ENCODE measurements around the gene NKX2-4. TPM values are rescaled to one million over a fixed set of nuclear protein-coding genes. Genes with fewer than 3 reads are reported as not detected.
A peak's percentile ranks its signal among the peaks of the same experiment; 100 is the strongest.

Gene NKX2-4
- total and polyA plus RNA-seq, 2 of the 4 experiments (the other 2 are of a cell fraction) = not detected

GRCh38 chr20:21356386-21356785 is 40.9 kb downstream of the NKX2-4 start:
- Histone ChIP-seq H2BK5ac (ENCODE audit: low read depth, low read length, poor library complexity, severe bottlenecking) (no peak overlapping the region), H2AK9ac (replicated peaks; ENCODE audit: low read depth, low read length, poor library complexity) (no peak overlapping the region), H4K8ac (ENCODE audit: low read depth in 2 of 2, low read length in 2 of 2) (no peak overlapping the region), H3K27me3 (ENCODE audit: control insufficient read depth, insufficient read depth, low read length) (no peaks in the 10 kb centered on the region), H3K9ac (ENCODE audit: low read depth, low read length) (no peak overlapping the region), H3K23ac (ENCODE audit: low read depth, low read length) (no peak overlapping the region; the same call in 1 of the 2 replicates), H4K5ac (ENCODE audit: low read depth, low read length) (no peak overlapping the region), H3K4me3 (ENCODE audit: insufficient read depth, low read depth, low read length) (no peak overlapping the region), H3K36me3 (ENCODE audit: control insufficient read depth, insufficient read depth, low read length) (peaks cover 14% of the 10 kb centered on the region), H3K14ac (replicated peaks; ENCODE audit: low read depth, low read length) (no peak overlapping the region), H4K20me1 (ENCODE audit: insufficient read depth, low read length) (peaks cover 6% of the 10 kb centered on the region), H3K9me3 (ENCODE audit: control insufficient read depth, insufficient read depth, low read length) (no peaks in the 10 kb centered on the region), H4K91ac (ENCODE audit: insufficient read depth, low read depth, low read length) (no peak overlapping the region), H2AFZ (replicated peaks; ENCODE audit: low read length, poor library complexity) (no peak overlapping the region), H2BK120ac (ENCODE audit: low read depth, low read length) (no peak overlapping the region), H3K18ac (ENCODE audit: low read depth, low read length) (no peak overlapping the region), H3K56ac (ENCODE audit: extremely low read depth, insufficient read depth, low read length) (no peak overlapping the region), H2BK15ac (ENCODE audit: low read depth, low read length) (no peak overlapping the region), H2BK20ac (ENCODE audit: low read depth, low read length) (no peak overlapping the region), H3K9me1 (ENCODE audit: insufficient read depth, low read length) (peaks cover 3% of the 10 kb centered on the region; the same call in 1 of the 2 replicates), H3K4ac (ENCODE audit: low read depth, low read length) (no peak overlapping the region), H2AK5ac (ENCODE audit: low read depth, low read length) (no peak overlapping the region), H3K27ac (ENCODE audit: insufficient read depth, low read length) (no peak overlapping the region; the same call in 1 of the 2 replicates), H3K79me1 (ENCODE audit: low read depth in 1 of 2, low read length in 2 of 2) (peaks cover 6 to 17% of the 10 kb centered on the region in 2 experiments), H3K4me1 (ENCODE audit: control insufficient read depth, insufficient read depth, low read length) (peaks cover 6% of the 10 kb centered on the region), H3K4me2 (ENCODE audit: low read depth, low read length) (no peak overlapping the region; the same call in 1 of the 2 replicates)
- BruUV-seq (replicated peaks) = no TSS peak
- TF ChIP-seq USF2 (IDR thresholded peaks at IDR 0.05; ENCODE audit: low read depth, low read length) (no peak), CTCF (conservative IDR thresholded peaks at IDR 0.05; ENCODE audit: low read depth, low read length) (no peak), MAZ (IDR thresholded peaks at IDR 0.05; ENCODE audit: borderline replicate concordance, low read depth, low read length) (no peak)
- dilution Hi-C loops (cut with HindIII; ENCODE audit: low sequenced_read_pairs, unreplicated experiment) (no loop called here), in situ Hi-C loops (cut with MboI; ENCODE audit: low sequenced_read_pairs) (no loop called here), intact Hi-C loops (cut with micrococcal nuclease) (no loop called here)
- ChIA-PET POLR2A (ENCODE audit: unreplicated experiment) (no interaction called here), CTCF (no interaction called here)
- ATAC-seq (ENCODE audit: low read depth) (peak; percentile 16), DNase-seq (peak; percentile 30)

Data from IMR-90 (cell line).